ENCODE results near the gene MXD3. TPM values are rescaled to one million over a fixed set of nuclear protein-coding genes. Genes with fewer than 3 reads are reported as not detected.
"Not testable (repeated sequence)": the region's sequence is repeated elsewhere in the genome, so short reads cannot be mapped to it uniquely, and the experiment has no call there.

MXD3 gene
- total RNA-seq (10 to 100 TPM; 17.3 TPM), polyA plus RNA-seq (1 to 10 TPM in 1 of 2 donors, under 1 TPM in 1; 0.28 to 1.2 TPM)

- DNase-seq, result peak; percentile 90 to 96 (median 93)
- H3K27ac ChIP-seq (ENCODE audit: low read depth, low read length), result peak within 1 kb of the TSS; percentile 49
- CTCF ChIA-PET (ENCODE audit: partially characterized antibody), result interaction anchor here (1.5 to 9.2 kb wide), 4 partner anchors 8 to 143 kb away, joined by 6 to 78 read pairs (median 42); partner anchors contain the start of genes PRELID1 and RAB24
- H3K27me3 ChIP-seq (ENCODE audit: insufficient read depth, low read length), result no peaks in the 10 kb centered on the region
- Mint-ChIP-seq H3K27ac (peak within 1 kb of the TSS; percentile 29 to 83 (median 75)), H3K4me1 (peaks cover 17 to 49% (median 30%) of the 10 kb centered on the region in 4 donors), H3K9me3 (peaks cover 0 to 4% (median 0%) of the 10 kb centered on the region in 8 donors), H3K36me3 (peaks cover under 1 to 3% of the 10 kb centered on the region in 2 donors), H3K27me3 (no peaks in the 10 kb centered on the region), H3K4me3 (peak within 1 kb of the TSS; percentile 70 to 86 (median 80))
- POLR2A ChIA-PET (ENCODE audit: partially characterized antibody), result interaction anchor here (0.8 to 5.5 kb wide), 14 partner anchors 8 to 186 kb away, joined by 3 to 31 read pairs (median 4); partner anchors contain the start of genes LMAN2, NSD1, PDLIM7 and PRELID1
- peaks cover 41% of the 10 kb centered on the region for H3K4me1 ChIP-seq (ENCODE audit: insufficient read depth, low read length)
- H3K9me3 ChIP-seq (ENCODE audit: control insufficient read depth in 1 of 2, low read length in 2 of 2), result no peaks in the 10 kb centered on the region
- peaks cover 4% of the 10 kb centered on the region for H3K36me3 ChIP-seq (ENCODE audit: insufficient read depth, low read length)
- H3K4me3 ChIP-seq (ENCODE audit: low read length in 2 of 2), result peak within 1 kb of the TSS; percentile 24 to 64
- intact Hi-C loops (cut with micrococcal nuclease), result loop anchor here (1.0 to 2.0 kb wide), 4 partner anchors 9 to 841 kb away; partner anchors contain the start of genes LMAN2, NHP2, PDLIM7 and PRELID1
Observed at GRCh38 chr5:177311723-177312648, at the start of gene MXD3. Gene MXD3 (minus strand): TSS chr5:177311898. CDS start chr5:177311830, 68 bp downstream.

DNA sequence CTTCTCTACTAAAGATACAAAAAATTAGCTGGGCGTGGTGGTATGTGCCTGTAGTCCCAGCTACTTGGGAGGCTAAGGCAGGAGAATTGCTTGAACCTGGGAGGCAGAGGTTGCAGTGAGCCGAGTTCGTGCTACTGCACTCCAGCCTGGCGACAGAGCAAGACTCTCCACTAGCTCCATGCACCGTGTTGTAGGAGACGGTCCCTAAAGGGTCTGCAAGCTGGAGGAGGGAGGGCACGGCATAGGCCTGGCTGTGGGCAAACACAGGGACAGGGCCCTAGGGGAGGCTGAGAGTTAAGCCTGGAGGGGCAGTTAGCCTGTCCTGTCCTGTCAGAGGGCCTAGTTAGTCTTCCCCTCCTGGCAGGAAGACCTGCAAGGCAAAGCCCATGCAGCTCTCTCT, 49.0 kb upstream of the MXD3 start:
- DNase-seq, result peak in 1 of 5 donors; percentile 27
- not testable (repeated sequence) for H3K27me3 ChIP-seq (ENCODE audit: insufficient read depth, low read length); H3K36me3 ChIP-seq (ENCODE audit: insufficient read depth, low read length); H3K4me3 ChIP-seq (ENCODE audit: low read length in 2 of 2); H3K27me3 Mint-ChIP-seq; H3K9me3 Mint-ChIP-seq; H3K9me3 ChIP-seq (ENCODE audit: control insufficient read depth in 1 of 2, low read length in 2 of 2)
- H3K4me3 Mint-ChIP-seq, result peak overlapping the region in 7 of 8 donors; percentile 44 to 85 (median 60)
- ChIA-PET CTCF (ENCODE audit: partially characterized antibody) (interaction anchor here (0.7 to 8.7 kb wide), 8 partner anchors 9 to 147 kb away, joined by 3 to 90 read pairs (median 10); no protein-coding TSS in a partner anchor), POLR2A (ENCODE audit: partially characterized antibody) (interaction anchor here (0.9 to 5.9 kb wide), 11 partner anchors 7 to 95 kb away, joined by 3 to 59 read pairs (median 4); partner anchors contain the start of gene LMAN2)
- peak overlapping the region in 5 of 7 donors; percentile 17 to 92 (median 37) for H3K27ac Mint-ChIP-seq
- peak overlapping the region; percentile 81 for H3K27ac ChIP-seq (ENCODE audit: low read depth, low read length)
- intact Hi-C loops (cut with micrococcal nuclease), result loop anchor here (5.0 kb wide), 2 partner anchors 42 to 58 kb away; partner anchors contain the start of genes PFN3, PRELID1 and RAB24
- peaks cover 54 to 95% (median 73%) of the 10 kb centered on the region in 4 donors for H3K4me1 Mint-ChIP-seq
- H3K36me3 Mint-ChIP-seq, result peaks cover 7 to 44% of the 10 kb centered on the region in 2 donors
- H3K4me1 ChIP-seq (ENCODE audit: insufficient read depth, low read length), result peaks cover 91% of the 10 kb centered on the region

DNA sequence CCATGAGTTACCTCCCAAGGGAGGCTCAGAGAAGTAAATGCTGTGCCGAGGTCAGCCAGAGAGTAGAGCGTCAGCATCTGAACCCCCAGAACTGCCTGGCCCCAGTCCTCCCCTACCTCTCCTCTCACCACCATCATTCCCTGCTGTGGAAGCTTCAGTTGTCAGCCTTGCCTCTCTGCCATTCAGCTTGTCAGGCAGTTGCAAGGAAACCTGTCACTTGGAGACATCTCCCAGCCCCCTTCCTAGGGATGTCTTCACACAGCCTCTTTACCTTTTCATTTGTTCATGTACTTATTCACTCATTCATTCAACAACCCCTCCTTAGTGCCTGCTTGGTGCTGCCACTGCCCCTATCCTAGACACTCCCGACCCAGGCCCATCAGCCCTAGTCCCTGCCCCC, 48.2 kb upstream of the MXD3 start:
- peak overlapping the region; percentile 89 to 96 (median 92) for H3K27ac Mint-ChIP-seq
- H3K36me3 Mint-ChIP-seq, result peaks cover 7 to 40% of the 10 kb centered on the region in 2 donors
- peaks cover 89% of the 10 kb centered on the region for H3K4me1 ChIP-seq (ENCODE audit: insufficient read depth, low read length)
- H3K9me3 Mint-ChIP-seq, result peaks cover 0 to 3% (median under 1%) of the 10 kb centered on the region in 8 donors
- peak overlapping the region; percentile 75 for H3K27ac ChIP-seq (ENCODE audit: low read depth, low read length)
- H3K9me3 ChIP-seq (ENCODE audit: control insufficient read depth in 1 of 2, low read length in 2 of 2), result no peaks in the 10 kb centered on the region
- peak overlapping the region; percentile 22 to 92 for H3K4me3 ChIP-seq (ENCODE audit: low read length in 2 of 2)
- H3K27me3 ChIP-seq (ENCODE audit: insufficient read depth, low read length), result no peaks in the 10 kb centered on the region
- H3K4me3 Mint-ChIP-seq, result peak overlapping the region; percentile 84 to 97 (median 90)
- H3K27me3 Mint-ChIP-seq, result no peaks in the 10 kb centered on the region
- no peaks in the 10 kb centered on the region for H3K36me3 ChIP-seq (ENCODE audit: insufficient read depth, low read length)
- ChIA-PET CTCF (ENCODE audit: partially characterized antibody) (interaction anchor here (0.8 to 8.7 kb wide), 5 partner anchors 10 to 148 kb away, joined by 3 to 90 read pairs (median 14); no protein-coding TSS in a partner anchor), POLR2A (ENCODE audit: partially characterized antibody) (interaction anchor here (1.0 to 5.9 kb wide), 9 partner anchors 8 to 137 kb away, joined by 3 to 59 read pairs (median 8); partner anchors contain the start of genes LMAN2 and PDLIM7)
- peaks cover 59 to 98% (median 77%) of the 10 kb centered on the region in 4 donors for H3K4me1 Mint-ChIP-seq
- intact Hi-C loops (cut with micrococcal nuclease), result loop anchor here (5.0 kb wide), 3 partner anchors 32 to 58 kb away; partner anchors contain the start of genes PFN3, PRELID1 and RAB24
- DNase-seq, result peak in 1 of 5 donors; percentile 27

DNA sequence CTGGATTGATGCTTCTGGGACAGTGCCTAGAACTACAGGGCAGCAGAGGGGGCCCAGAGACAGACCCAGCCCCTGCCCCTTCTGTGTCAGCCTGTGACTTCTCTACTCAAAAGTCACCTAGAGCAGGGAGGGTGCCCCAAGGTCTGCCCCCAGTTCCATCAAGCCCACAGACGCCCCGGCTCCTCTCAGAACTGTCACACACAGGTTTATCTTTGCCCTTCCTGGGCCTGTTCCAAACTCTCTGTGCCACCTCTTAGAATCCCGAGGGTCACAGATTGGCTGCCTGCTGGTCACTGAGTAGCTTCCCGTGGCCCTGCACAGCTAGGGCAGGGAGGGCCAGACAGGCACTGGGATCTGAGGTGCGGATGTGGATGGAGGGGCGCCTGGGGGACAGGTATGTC, 47.8 kb upstream of the MXD3 start:
- H3K27ac Mint-ChIP-seq, result peak overlapping the region; percentile 89 to 96 (median 93)
- no peaks in the 10 kb centered on the region for H3K27me3 Mint-ChIP-seq
- Histone ChIP-seq H3K36me3 (ENCODE audit: insufficient read depth, low read length) (no peaks in the 10 kb centered on the region), H3K4me1 (ENCODE audit: insufficient read depth, low read length) (peaks cover 87% of the 10 kb centered on the region), H3K4me3 (ENCODE audit: low read length in 2 of 2) (peak overlapping the region; percentile 92 to 95), H3K27me3 (ENCODE audit: insufficient read depth, low read length) (no peaks in the 10 kb centered on the region), H3K27ac (ENCODE audit: low read depth, low read length) (peak overlapping the region; percentile 75), H3K9me3 (ENCODE audit: control insufficient read depth in 1 of 2, low read length in 2 of 2) (no peaks in the 10 kb centered on the region)
- peaks cover 7 to 37% of the 10 kb centered on the region in 2 donors for H3K36me3 Mint-ChIP-seq
- peak overlapping the region; percentile 84 to 97 (median 90) for H3K4me3 Mint-ChIP-seq
- peak in 1 of 5 donors; percentile 31 for DNase-seq
- H3K9me3 Mint-ChIP-seq, result peaks cover 0 to 3% (median under 1%) of the 10 kb centered on the region in 8 donors
- intact Hi-C loops (cut with micrococcal nuclease), result loop anchor here (5.0 kb wide), 1 partner anchor 33 kb away; no protein-coding TSS in a partner anchor
- ChIA-PET CTCF (ENCODE audit: partially characterized antibody) (interaction anchor here (0.8 to 8.7 kb wide), 7 partner anchors 11 to 50 kb away, joined by 3 to 90 read pairs (median 11); no protein-coding TSS in a partner anchor), POLR2A (ENCODE audit: partially characterized antibody) (interaction anchor here (1.1 to 5.9 kb wide), 11 partner anchors 8 to 138 kb away, joined by 3 to 59 read pairs (median 9); partner anchors contain the start of genes LMAN2 and PDLIM7)
- H3K4me1 Mint-ChIP-seq, result peaks cover 58 to 98% (median 78%) of the 10 kb centered on the region in 4 donors

DNA sequence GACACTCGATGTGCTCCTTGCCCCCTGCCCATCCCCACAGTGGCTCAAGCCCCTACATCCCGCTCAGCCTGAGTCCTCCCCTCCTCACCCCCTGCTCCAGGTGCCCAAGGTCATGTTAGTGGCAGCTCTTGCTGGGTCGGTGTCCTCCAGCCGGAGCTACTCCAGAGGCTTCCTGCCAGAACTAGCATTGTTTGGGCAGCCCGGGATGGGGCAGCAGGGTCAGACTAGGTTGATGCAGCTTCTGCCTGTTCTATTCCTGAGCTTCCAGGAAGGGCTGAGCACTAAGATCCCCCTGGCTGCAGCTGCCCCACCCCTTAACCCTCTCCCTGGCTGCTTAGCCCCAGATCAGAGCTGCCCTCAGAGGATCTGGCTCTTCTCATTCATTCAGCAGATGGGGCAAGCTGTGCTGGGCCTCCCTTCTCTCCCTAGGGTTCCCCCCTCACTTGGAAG, 46.7 kb upstream of the MXD3 start:
- Histone ChIP-seq H3K9me3 (ENCODE audit: control insufficient read depth in 1 of 2, low read length in 2 of 2) (no peaks in the 10 kb centered on the region), H3K27me3 (ENCODE audit: insufficient read depth, low read length) (no peaks in the 10 kb centered on the region), H3K4me3 (ENCODE audit: low read length in 2 of 2) (peak overlapping the region; percentile 92 to 95), H3K27ac (ENCODE audit: low read depth, low read length) (peak overlapping the region; percentile 75), H3K36me3 (ENCODE audit: insufficient read depth, low read length) (no peaks in the 10 kb centered on the region), H3K4me1 (ENCODE audit: insufficient read depth, low read length) (peaks cover 76% of the 10 kb centered on the region)
- ChIA-PET POLR2A (ENCODE audit: partially characterized antibody) (interaction anchor here (0.5 to 4.9 kb wide), 18 partner anchors 7 to 372 kb away, joined by 3 to 43 read pairs (median 4); partner anchors contain the start of genes LMAN2, PDLIM7 and PRR7), CTCF (ENCODE audit: partially characterized antibody) (interaction anchor here (1.1 to 8.7 kb wide), 10 partner anchors 12 to 97 kb away, joined by 3 to 90 read pairs (median 8); no protein-coding TSS in a partner anchor)
- Mint-ChIP-seq H3K9me3 (peaks cover 0 to 3% (median under 1%) of the 10 kb centered on the region in 8 donors), H3K4me1 (peaks cover 57 to 95% (median 74%) of the 10 kb centered on the region in 4 donors), H3K27me3 (no peaks in the 10 kb centered on the region), H3K4me3 (peak overlapping the region; percentile 84 to 97 (median 90)), H3K36me3 (peaks cover 7 to 33% of the 10 kb centered on the region in 2 donors), H3K27ac (peak overlapping the region; percentile 89 to 94 (median 93))
- intact Hi-C loops (cut with micrococcal nuclease), result loop anchor here (5.0 kb wide), 1 partner anchor 34 kb away; no protein-coding TSS in a partner anchor
- no peak for DNase-seq
